Stimulated activated CD8-positive, alpha-beta memory T cell treated with anti-CD3 and anti-CD28 coated beads, Interleukin-7, amount 100 ng/mL, for 1 hour (primary cell): ENCODE results near the gene IFT122.
"Not testable (repeated sequence)": the region's sequence is repeated elsewhere in the genome, so short reads cannot be mapped to it uniquely, and the experiment has no call there.

Source experiments
- DNase-seq, 2 donors: peaks; one replicate each; pipeline ENCODE4 v3.0.0-alpha.2; 2020; ENCODE audit warnings: low read depth in 2 of 2

The IFT122 gene

GRCh38 chr3:129439817-129440617 lies at the start of gene IFT122, which contains the start of gene MBD4:
Gene IFT122, plus strand, starts transcription at chr3:129440224. Its CDS starts 107 bp downstream, at chr3:129440331.
Gene MBD4, minus strand, starts transcription at chr3:129439948. Its CDS starts 115 bp downstream, at chr3:129439833.
- peak; percentile 95 to 96 for DNase-seq

GRCh38 chr3:129391583-129391982 lies 48.4 kb upstream of the IFT122 start:
- DNase-seq, result not testable (repeated sequence)

- DNase-seq, result not testable (repeated sequence)
These were observed 47.7 kb upstream of the IFT122 start for GRCh38 chr3:129392106-129392887.

- DNase-seq, result no peak
These were observed 46.8 kb upstream of the IFT122 start for GRCh38 chr3:129393271-129393670.

- DNase-seq, result not testable (repeated sequence)
These were observed 46.1 kb upstream of the IFT122 start for GRCh38 chr3:129393760-129394564.

- DNase-seq, result no peak
These were observed 41.2 kb upstream of the IFT122 start for GRCh38 chr3:129398803-129399144.

- DNase-seq, result peak; percentile 33 to 44
These were observed 40.7 kb upstream of the IFT122 start for GRCh38 chr3:129399145-129399894.

- no peak for DNase-seq
These were observed 40.1 kb upstream of the IFT122 start for GRCh38 chr3:129399895-129400357.

GRCh38 chr3:129402210-129402609 lies 37.8 kb upstream of the IFT122 start:
- no peak for DNase-seq

GRCh38 chr3:129402616-129403015 lies 37.4 kb upstream of the IFT122 start:
- DNase-seq, result no peak

GRCh38 chr3:129403450-129403849 lies 36.6 kb upstream of the IFT122 start:
- no peak for DNase-seq

GRCh38 chr3:129404130-129404529 lies 35.9 kb upstream of the IFT122 start:
- DNase-seq, result no peak

- no peak for DNase-seq
These were observed 35.4 kb upstream of the IFT122 start for GRCh38 chr3:129404610-129405009.

GRCh38 chr3:129409541-129409940 lies 30.5 kb upstream of the IFT122 start:
- DNase-seq, result no peak

GRCh38 chr3:129410971-129411370 lies 29.1 kb upstream of the IFT122 start:
- DNase-seq, result no peak

GRCh38 chr3:129412542-129413198 lies 27.4 kb upstream of the IFT122 start:
- DNase-seq, result no peak

GRCh38 chr3:129413238-129413637 lies 26.8 kb upstream of the IFT122 start:
- not testable (repeated sequence) for DNase-seq

- no peak for DNase-seq
These were observed 26.1 kb upstream of the IFT122 start for GRCh38 chr3:129413687-129414506.

GRCh38 chr3:129415378-129415777 lies 24.6 kb upstream of the IFT122 start:
- DNase-seq, result no peak

- DNase-seq, result no peak
These were observed 24.2 kb upstream of the IFT122 start for GRCh38 chr3:129415830-129416229.
